ENCODE measurements around the gene OR8U1.

- TF ChIP-seq CTCF (optimal IDR thresholded peaks at IDR 0.05 in 1 of 3, IDR thresholded peaks at IDR 0.05 in 1 of 3, conservative IDR thresholded peaks at IDR 0.05 in 1 of 3; ENCODE audit: extremely low read depth in 1 of 3, insufficient read depth in 2 of 3, low read length in 3 of 3) (no peak), EZH2 (IDR thresholded peaks at IDR 0.05; ENCODE audit: low read length) (no peak)
Measured at GRCh38 chr11:56410801-56411200, 35.4 kb downstream of the OR8U1 start.

Data from keratinocyte (primary cell).